Esophagus muscularis mucosa (tissue), 4 donors: ENCODE measurements around the gene FRAS1.

Source experiments
- EP300 ChIP-seq: sonication (generic); formaldehyde crosslinking; IDR thresholded peaks from one replicate; pipeline ENCODE4 v1.6.1; 2017; ENCODE audit warnings: antibody characterized with exemption
- POLR2A ChIP-seq: fragments of 450-650 bp; IDR thresholded peaks from one replicate; pipeline ENCODE4 v1.6.1; 2017; ENCODE audit warnings: antibody characterized with exemption, moderate library complexity, mild to moderate bottlenecking, low read depth
- POLR2AphosphoS5 ChIP-seq, 2 donors: sonication (generic); formaldehyde crosslinking; IDR thresholded peaks; one replicate each; pipeline ENCODE4 v1.6.1; 2017; ENCODE audit warnings: antibody characterized with exemption in 2 of 2
- TF ChIP-seq, protein P1 (sequence below), 3 experiments: fragments of 200-600 bp in 2 of 3; fragments of 450-650 bp in 1 of 3; sonication (generic) in 2 of 3; IDR thresholded peaks; one replicate each; pipeline ENCODE4 v1.5.1; 2017 to 2019; ENCODE audit warnings: antibody characterized with exemption in 3 of 3, mild to moderate bottlenecking in 2 of 3, moderate library complexity in 1 of 3

DNA sequence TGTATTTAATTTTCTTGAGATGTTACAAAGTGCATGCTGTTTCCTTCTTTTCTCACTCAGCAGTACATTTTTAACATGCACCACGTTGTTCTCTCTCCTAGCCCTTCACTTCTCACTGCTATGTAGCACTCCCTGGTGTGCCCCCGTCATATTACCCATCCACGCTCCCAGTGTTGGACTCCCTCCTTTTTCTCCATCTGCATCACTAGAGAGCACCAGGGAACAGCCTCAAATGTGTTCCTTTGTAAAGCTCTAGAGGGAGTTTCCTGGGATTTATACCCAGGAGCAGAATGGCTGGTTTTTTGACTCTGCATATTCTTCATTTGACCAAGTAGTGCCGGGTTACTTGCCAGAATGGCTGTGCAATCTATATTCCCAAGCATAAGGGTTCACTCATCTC is 254.2 kb downstream of the FRAS1 start:
- TF ChIP-seq POLR2A (no peak), EP300 (no peak), POLR2AphosphoS5 (IDR thresholded peaks at IDR 0.05) (no peak)
- TF ChIP-seq, protein P1, sequence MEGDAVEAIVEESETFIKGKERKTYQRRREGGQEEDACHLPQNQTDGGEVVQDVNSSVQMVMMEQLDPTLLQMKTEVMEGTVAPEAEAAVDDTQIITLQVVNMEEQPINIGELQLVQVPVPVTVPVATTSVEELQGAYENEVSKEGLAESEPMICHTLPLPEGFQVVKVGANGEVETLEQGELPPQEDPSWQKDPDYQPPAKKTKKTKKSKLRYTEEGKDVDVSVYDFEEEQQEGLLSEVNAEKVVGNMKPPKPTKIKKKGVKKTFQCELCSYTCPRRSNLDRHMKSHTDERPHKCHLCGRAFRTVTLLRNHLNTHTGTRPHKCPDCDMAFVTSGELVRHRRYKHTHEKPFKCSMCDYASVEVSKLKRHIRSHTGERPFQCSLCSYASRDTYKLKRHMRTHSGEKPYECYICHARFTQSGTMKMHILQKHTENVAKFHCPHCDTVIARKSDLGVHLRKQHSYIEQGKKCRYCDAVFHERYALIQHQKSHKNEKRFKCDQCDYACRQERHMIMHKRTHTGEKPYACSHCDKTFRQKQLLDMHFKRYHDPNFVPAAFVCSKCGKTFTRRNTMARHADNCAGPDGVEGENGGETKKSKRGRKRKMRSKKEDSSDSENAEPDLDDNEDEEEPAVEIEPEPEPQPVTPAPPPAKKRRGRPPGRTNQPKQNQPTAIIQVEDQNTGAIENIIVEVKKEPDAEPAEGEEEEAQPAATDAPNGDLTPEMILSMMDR (IDR thresholded peaks at IDR 0.05) = no peak
